Coronary artery (tissue), 2 donors: Measurements from ENCODE around the gene MSANTD1.

Source experiments
- DNase-seq: peaks from one replicate; pipeline ENCODE4 v3.0.0-alpha.2; 2017; ENCODE audit warnings: low spot score
- H3K27ac ChIP-seq, 2 donors: fragments of 200-600 bp; sonication (generic); one replicate each; pipeline ENCODE4 v1.5.1; 2016 to 2019
- H3K4me3 ChIP-seq: fragments of 200-600 bp; sonication (generic); 2 replicates; pipeline ENCODE4 v1.5.1; 2016; ENCODE audit warnings: mild to moderate bottlenecking, moderate library complexity
- TF ChIP-seq, protein P1 (sequence below): fragments of 200-600 bp; sonication (generic); IDR thresholded peaks from one replicate; pipeline ENCODE4 v1.5.1; 2019; ENCODE audit warnings: antibody characterized with exemption

The MSANTD1 gene

DNA sequence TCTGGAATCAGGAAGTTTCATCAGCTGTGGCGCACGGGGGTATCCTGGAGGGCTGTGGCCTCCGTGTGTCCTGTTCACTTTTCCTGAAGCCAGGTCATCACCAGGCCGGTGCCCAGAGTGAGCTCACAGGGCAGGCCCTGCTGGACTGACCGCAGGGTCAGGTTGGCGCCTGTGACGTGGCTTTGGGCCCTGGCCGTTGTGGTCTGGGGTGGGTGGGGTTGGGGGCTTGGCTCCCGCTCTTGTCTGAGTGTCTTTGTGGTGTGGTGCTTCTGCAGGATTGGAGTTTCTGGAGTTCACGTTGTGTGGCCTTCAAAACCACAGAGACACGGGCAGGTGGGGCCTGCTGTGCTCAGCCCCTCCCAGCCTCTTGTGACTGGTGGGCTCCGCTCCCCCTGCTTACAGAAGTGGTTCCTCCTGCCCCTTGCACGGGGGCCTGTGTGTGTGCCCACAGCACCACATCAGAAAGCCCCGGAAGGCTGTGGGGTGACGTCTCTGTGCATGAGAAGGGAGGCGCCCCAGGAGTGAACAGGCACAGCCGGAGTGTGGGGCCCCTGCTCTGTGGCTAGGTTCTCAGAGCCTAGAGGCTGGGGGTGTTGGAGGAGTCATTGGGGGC lies 53.3 kb downstream of the MSANTD1 start:
- DNase-seq: peak; percentile 64
- TF ChIP-seq, protein P1, sequence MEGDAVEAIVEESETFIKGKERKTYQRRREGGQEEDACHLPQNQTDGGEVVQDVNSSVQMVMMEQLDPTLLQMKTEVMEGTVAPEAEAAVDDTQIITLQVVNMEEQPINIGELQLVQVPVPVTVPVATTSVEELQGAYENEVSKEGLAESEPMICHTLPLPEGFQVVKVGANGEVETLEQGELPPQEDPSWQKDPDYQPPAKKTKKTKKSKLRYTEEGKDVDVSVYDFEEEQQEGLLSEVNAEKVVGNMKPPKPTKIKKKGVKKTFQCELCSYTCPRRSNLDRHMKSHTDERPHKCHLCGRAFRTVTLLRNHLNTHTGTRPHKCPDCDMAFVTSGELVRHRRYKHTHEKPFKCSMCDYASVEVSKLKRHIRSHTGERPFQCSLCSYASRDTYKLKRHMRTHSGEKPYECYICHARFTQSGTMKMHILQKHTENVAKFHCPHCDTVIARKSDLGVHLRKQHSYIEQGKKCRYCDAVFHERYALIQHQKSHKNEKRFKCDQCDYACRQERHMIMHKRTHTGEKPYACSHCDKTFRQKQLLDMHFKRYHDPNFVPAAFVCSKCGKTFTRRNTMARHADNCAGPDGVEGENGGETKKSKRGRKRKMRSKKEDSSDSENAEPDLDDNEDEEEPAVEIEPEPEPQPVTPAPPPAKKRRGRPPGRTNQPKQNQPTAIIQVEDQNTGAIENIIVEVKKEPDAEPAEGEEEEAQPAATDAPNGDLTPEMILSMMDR: no peak
- Histone ChIP-seq H3K27ac (no peak overlapping the region), H3K4me3 (no peak overlapping the region)

GRCh38 chr4:3302786-3303564 lies 54.0 kb downstream of the MSANTD1 start:
- H3K4me3 ChIP-seq: no peak overlapping the region
- H3K27ac ChIP-seq: no peak overlapping the region
- peak; percentile 66 for DNase-seq

DNA sequence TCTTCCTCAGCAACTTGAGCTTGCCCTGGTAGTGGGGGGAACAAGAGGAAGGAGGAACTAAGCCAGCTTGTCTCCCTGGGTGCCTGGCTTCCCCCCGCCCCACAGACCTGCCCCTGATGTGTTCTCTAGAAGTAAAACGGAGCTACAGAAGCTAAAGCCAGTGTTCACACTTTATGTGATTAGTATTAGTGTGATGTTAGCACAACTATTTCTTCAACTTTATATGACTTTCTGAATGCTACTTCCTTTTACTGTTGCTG lies 54.5 kb downstream of the MSANTD1 start:
- DNase-seq: no peak
- Histone ChIP-seq H3K4me3 (no peak overlapping the region), H3K27ac (no peak overlapping the region)
- TF ChIP-seq, protein P1: no peak

More at GRCh38 chr4:3302786-3303564, 54.0 kb downstream of the MSANTD1 start:
- TF ChIP-seq, protein P1: no peak

- peak; percentile 47 for DNase-seq
- TF ChIP-seq, protein P1: no peak
- H3K4me3 ChIP-seq: peak overlapping the region; percentile 54
- no peak overlapping the region for H3K27ac ChIP-seq
Observed at GRCh38 chr4:3303923-3304710, 55.2 kb downstream of the MSANTD1 start.

GRCh38 chr4:3304831-3305609 lies 56.1 kb downstream of the MSANTD1 start:
- H3K4me3 ChIP-seq: peak overlapping the region; percentile 54
- H3K27ac ChIP-seq: no peak overlapping the region
- TF ChIP-seq, protein P1: no peak
- DNase-seq: peak; percentile 74

DNA sequence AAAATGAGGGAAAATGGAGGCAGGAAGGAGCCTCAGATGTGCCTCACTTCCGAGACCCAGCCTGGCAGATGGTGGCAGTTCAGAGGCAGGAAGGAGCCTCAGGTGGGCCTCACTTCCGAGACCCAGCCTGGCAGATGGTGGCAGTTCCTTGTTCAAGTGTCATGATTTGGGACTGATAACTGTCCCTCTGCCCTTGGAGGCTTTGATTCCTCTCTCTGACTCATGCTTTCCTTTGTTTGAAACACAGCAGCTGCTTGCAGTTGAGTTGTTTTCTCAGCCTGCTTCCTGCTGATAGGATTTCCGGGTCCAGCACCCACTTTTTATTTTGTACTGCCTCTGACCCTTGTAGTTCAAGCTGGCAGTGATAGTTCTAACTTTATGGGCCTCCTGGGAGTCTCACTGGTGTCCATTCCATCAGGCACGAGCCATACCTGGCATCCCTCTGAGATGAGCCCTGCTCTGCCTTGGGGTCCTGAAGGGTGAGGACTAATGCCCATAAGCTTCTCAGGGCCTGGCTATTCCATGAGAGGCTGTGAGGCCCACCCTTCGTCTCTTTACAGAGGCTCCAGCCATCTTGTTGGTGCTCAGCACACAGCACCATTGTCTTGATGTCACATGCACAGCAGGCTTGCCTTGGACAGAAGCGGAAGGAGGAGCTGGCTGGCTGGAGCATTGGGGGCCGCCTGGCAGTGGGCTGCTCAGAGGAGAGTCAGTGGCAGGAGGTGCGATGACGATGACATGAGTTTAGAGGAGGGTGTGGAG lies 56.8 kb downstream of the MSANTD1 start:
- TF ChIP-seq, protein P1: no peak
- no peak overlapping the region for H3K27ac ChIP-seq
- H3K4me3 ChIP-seq: no peak overlapping the region
- peak; percentile 60 for DNase-seq
